VCaP (cell line): ENCODE data around the gene COLQ.

Source experiments
- H3K27ac ChIP-seq: fragments of 450-650 bp; 2 replicates; pipeline ENCODE4 v1.5.1; 2017
- TF ChIP-seq, protein P1 (sequence below): fragments of 450-650 bp; conservative IDR thresholded peaks from 2 replicates; pipeline ENCODE4 v1.5.1; 2017; ENCODE audit warnings: mild to moderate bottlenecking, moderate library complexity

COLQ gene

DNA sequence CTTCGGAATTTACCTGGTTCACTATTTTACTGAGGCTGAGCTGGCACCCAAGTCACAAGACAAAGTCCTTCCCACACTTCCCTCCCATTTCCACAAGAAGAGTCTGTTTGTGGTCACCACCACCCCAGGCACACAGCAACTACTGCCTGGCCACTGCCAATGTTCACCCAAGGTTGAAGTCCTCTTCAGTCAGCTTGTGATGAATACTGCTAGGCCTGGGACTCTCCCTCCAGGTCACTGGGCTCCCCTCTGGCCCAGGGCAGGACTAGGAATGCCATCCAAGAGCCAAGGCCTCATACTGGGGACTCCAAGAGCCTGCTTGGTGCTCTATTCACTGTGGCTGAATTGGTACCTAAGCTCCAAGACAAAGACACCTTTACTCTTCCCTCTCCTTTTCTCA is 30.4 kb upstream of the COLQ start:
- no peak overlapping the region for H3K27ac ChIP-seq
- TF ChIP-seq, protein P1, sequence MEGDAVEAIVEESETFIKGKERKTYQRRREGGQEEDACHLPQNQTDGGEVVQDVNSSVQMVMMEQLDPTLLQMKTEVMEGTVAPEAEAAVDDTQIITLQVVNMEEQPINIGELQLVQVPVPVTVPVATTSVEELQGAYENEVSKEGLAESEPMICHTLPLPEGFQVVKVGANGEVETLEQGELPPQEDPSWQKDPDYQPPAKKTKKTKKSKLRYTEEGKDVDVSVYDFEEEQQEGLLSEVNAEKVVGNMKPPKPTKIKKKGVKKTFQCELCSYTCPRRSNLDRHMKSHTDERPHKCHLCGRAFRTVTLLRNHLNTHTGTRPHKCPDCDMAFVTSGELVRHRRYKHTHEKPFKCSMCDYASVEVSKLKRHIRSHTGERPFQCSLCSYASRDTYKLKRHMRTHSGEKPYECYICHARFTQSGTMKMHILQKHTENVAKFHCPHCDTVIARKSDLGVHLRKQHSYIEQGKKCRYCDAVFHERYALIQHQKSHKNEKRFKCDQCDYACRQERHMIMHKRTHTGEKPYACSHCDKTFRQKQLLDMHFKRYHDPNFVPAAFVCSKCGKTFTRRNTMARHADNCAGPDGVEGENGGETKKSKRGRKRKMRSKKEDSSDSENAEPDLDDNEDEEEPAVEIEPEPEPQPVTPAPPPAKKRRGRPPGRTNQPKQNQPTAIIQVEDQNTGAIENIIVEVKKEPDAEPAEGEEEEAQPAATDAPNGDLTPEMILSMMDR, result no peak

DNA sequence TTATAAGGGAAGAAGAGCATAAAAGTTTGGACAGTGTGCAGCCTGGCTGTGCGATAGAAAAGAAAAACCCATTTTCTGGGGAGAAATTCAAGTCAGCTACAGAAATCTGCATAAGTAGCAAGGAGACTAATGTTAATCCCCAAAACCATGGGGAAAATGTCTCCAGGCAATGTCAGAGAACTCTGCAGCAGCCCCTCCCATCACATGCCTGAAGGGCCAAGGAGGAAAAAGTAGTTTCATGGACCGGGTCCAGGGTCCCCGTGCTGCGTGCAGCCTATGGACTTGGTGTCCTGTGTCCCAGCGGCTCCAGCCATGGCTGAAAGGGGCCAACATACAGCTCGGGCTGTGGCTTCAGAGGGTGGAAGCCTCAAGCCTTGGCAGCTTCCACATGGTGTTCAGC is 28.3 kb upstream of the COLQ start:
- TF ChIP-seq, protein P1, result no peak
- no peak overlapping the region for H3K27ac ChIP-seq

DNA sequence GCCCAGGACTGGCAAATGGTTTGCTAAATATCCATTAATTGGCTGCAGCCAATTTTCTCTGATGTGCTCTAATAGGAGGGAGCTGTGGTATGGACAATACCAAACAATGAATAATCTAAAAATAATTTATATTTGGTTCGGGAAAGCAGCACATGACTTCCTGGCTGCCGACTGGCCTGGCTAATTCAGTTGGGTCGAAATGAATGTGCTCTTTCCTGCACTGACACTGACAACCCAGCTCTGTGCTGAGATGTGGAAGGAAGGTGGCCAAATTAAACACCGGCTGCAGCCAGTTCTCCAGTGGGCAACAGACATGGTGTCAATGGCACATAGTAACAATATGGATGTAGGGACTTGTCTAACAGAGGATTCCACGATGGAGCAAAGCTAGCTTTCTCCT is 21.1 kb upstream of the COLQ start:
- TF ChIP-seq, protein P1, result no peak
- peak overlapping the region; percentile 35 for H3K27ac ChIP-seq

DNA sequence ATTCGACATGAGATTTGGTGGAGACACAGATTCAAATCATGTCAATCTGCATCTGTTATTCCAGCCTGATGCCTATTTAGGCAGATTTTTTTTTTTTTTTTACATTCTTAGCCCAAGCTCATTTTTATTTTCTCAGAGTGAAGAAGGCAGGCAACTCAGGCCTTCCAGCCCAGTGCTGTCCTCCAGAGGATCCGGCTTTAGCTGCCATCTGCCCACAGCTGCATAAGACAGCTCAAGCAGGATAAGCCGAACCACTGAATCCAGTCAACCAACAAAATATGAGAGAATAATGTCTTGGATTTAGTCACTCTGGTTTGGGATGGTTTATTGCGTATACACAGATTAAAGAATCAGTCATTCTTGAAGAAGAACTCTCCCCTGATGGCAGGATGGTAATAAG is 19.9 kb upstream of the COLQ start:
- H3K27ac ChIP-seq, result no peak overlapping the region
- TF ChIP-seq, protein P1, result no peak

DNA sequence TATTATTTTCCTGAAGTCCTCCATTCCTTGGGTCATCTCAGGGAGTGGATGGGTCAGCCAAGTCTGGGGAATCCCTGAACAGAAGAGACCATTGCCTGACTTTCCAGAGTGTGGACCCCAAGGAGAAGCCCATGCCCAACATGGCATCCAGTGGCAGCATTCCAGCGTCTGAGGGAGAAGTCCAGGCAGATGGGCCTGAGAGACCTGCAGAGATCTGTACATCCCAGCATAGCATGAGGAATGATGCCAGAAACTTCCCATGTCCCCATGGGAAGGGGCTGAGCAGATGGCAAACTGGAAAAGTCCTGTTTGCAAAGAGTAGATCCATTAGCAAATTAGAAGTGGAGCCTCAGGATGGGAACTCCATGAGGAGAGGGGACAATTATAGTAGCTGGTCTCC is 17.6 kb upstream of the COLQ start:
- TF ChIP-seq, protein P1, result no peak
- no peak overlapping the region for H3K27ac ChIP-seq

DNA sequence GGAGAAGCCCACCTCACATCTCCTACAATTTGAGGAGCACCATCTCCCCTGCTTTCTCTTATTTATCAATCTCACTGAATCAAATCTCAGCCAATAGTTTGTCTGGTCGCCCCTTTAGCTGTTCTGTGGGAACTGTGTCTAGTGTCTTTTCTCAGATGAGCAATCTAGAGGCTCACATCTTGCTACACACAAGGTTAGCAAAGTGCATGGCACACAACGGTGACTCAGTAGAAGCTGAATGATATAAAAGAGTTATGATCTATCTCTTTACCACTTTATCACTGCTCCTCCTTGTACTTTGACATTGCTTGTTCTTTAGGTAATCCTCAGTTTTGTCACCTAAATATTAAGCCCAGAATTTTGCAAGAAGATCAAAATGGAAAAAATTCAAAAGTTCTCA is 16.8 kb upstream of the COLQ start:
- H3K27ac ChIP-seq, result no peak overlapping the region
- TF ChIP-seq, protein P1, result no peak

DNA sequence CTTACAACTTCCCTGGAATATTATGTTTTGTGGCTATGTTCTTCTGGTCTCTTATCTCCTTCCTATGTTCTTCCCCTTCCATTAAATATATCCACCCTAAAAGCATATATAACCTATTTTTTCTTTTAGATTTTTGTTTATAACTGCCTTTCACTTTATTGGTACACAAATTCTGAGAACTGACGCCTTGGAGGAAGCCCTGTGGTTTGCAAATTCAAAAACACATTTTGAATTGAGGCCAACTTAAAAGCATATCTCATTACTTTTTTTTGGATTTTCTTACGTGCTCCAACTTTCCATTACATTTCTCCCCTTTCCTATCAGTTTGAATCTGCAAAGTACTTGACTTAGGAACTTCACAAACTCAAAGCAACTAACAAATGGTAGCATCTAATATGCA is 15.3 kb upstream of the COLQ start:
- H3K27ac ChIP-seq, result no peak overlapping the region

More for the DNA sequence above, 15.3 kb upstream of the COLQ start:
- TF ChIP-seq, protein P1, result no peak
